GM13977 (cell line): Measurements from ENCODE around the gene PKNOX2.

Experiments used
- DNase-seq: peaks from one replicate; pipeline ENCODE4 v3.0.0; 2012; ENCODE audit warnings: low spot score
- in situ Hi-C: fragments of 300-500 bp; cut with MboI; formaldehyde crosslinking; loops from one replicate; pipeline ENCODE4 v1.12.0; 2022; ENCODE audit warnings: low sequenced_read_pairs, low pct_unique_long_range_greater_than_20kb, mixed read lengths, inconsistent platforms; ENCODE audit not compliant: unreplicated experiment
- TF ChIP-seq, protein P1 (sequence below): IDR thresholded peaks from 2 replicates; pipeline ENCODE4 v1.5.1; 2012; ENCODE audit warnings: mild to moderate bottlenecking, control low read depth; ENCODE audit not compliant: insufficient read depth; ENCODE audit errors: extremely low read depth, missing control alignments

Gene PKNOX2

DNA sequence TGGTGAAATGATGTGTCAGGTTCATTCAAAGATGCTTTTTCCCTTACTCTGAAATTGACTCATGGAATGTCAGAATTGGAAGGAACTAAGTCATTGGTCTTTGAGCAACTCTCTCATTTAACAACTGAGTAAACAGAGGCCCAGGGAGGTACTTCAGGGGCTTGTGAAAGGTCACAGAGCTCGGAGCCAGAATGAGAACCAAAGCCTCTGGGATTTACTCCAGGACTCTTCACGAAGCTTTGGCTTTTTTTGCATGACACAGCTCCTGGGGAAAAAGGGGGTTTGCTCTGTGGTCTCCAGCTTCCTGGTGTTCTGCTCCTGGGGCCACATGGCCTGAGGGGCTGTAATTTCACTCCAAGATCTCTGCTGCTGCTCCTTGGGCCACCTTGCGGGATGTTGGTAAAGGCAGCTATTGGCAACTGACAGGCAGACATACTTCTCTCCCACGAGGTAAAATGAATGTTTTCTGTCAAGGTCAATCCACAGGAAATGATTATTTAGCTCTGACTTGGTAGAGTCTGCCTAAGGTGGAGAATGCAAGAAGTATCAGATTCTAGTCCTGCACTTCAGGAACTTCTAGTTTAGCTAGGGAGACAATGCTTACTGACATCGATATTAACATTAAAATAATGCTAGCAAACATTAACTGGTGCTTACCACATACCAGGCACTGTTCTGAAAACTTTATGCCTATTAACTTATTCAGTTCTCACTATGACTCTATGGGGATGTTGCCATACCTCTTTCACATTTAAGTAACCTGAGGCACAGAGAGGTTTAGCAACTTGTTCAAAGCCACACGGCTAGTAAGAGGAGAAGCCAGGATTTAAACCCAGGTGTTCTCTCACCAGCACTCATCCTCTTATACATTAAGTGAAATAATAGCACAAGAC is 16.1 kb downstream of the PKNOX2 start:
- DNase-seq = no peak
- in situ Hi-C loops = no loop called here

DNA sequence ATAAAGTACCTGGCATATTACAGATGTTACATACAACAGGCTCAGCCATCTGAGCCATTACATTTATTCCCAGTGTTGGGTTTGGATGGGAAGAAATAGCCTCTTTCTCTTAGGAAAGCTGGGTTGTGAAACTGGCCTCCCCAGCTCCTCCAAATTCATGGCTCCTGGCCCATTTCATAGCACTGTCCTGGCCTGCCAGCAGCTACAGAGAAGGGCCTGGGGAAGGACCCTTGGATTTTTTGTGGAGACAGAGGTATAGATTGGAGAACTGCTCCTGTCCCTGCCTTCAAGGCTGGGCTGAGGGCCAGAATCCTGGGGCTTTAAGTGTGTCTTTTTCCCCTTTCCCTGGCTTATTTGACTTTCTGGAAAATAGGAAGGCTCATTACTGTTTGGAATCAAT is 18.0 kb downstream of the PKNOX2 start:
- no peak for DNase-seq
- TF ChIP-seq, protein P1, sequence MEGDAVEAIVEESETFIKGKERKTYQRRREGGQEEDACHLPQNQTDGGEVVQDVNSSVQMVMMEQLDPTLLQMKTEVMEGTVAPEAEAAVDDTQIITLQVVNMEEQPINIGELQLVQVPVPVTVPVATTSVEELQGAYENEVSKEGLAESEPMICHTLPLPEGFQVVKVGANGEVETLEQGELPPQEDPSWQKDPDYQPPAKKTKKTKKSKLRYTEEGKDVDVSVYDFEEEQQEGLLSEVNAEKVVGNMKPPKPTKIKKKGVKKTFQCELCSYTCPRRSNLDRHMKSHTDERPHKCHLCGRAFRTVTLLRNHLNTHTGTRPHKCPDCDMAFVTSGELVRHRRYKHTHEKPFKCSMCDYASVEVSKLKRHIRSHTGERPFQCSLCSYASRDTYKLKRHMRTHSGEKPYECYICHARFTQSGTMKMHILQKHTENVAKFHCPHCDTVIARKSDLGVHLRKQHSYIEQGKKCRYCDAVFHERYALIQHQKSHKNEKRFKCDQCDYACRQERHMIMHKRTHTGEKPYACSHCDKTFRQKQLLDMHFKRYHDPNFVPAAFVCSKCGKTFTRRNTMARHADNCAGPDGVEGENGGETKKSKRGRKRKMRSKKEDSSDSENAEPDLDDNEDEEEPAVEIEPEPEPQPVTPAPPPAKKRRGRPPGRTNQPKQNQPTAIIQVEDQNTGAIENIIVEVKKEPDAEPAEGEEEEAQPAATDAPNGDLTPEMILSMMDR = no peak
- in situ Hi-C loops = no loop called here

More for the DNA sequence above, 16.1 kb downstream of the PKNOX2 start:
- TF ChIP-seq, protein P1 = no peak

GRCh38 chr11:125183641-125184040 is 19.1 kb downstream of the PKNOX2 start:
- TF ChIP-seq, protein P1 = no peak
- in situ Hi-C loops = no loop called here
- DNase-seq = no peak

DNA sequence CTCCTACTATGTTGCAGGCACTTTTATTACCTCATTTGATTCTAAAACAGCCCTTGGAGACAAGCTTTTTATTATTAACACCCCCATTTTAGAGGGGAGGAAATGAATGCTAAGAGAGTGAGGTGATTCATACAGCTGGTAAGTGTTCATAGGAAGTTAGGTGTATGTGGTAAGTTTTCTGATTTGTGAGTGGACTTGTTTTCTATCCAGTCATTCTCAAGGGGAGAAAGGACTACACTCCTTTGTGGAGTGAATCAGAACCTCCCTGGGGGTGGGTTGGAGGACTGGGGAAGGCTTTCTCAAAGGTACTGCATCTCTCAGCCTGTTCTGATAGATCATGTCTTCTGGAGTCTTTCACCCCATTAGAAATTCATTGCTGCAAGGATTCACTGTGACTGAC is 23.5 kb downstream of the PKNOX2 start:
- TF ChIP-seq, protein P1 = no peak
- no peak for DNase-seq
- in situ Hi-C loops = no loop called here

DNA sequence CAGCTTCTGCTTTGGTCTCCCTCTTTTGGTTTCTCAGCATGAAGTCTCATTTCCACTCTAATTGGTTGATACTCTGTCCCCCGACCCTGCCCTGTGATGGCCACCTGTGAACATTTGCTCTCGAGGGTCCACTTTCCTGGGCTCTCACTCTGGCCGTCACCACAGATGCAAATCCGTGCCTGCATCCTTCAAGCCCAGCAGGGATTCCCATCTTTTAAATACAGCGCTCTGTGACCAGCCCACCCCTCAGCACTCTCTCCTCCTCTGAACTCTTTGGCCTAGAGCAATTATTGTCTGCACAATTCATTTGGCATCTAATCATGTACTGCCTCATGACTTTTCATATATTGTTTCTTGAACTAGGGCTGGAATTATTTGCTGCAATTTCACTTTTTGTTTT is 26.0 kb downstream of the PKNOX2 start:
- TF ChIP-seq, protein P1 = no peak
- in situ Hi-C loops = no loop called here
- no peak for DNase-seq

- no peak for DNase-seq
- TF ChIP-seq, protein P1 = no peak
Observed at GRCh38 chr11:125192183-125192582, 27.6 kb downstream of the PKNOX2 start.

More at GRCh38 chr11:125192183-125192582, 27.6 kb downstream of the PKNOX2 start:
- in situ Hi-C loops = no loop called here
